ENCODE results near the gene CD8A. TPM values are rescaled to one million over a fixed set of nuclear protein-coding genes. Genes with fewer than 3 reads are reported as not detected.

CD8A gene
- total and polyA plus RNA-seq, 8 donors, result 0.53 to 9.1 (median 1.0) TPM

DNA sequence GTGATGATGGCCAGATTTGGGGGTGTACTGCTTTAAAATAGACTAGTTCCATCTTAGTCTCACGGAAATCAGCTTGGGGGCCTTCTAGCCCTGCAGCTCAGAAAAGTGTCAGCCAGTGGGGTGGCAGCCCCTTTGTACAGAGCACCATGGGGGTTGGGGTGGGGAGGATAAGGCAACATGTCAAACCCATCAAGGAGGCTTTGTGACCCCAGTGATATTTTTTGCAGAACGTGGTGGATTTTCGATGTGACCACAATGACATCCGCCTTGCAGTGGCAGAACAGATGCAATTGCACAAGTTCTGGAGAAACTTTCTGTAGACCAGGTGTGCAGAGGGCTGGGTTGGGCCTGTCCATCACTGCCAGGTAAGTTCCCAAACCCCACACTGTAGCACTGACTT lies 3.0 kb upstream of the CD8A start:
- Histone ChIP-seq H3K36me3 (no peaks in the 10 kb centered on the region), H3K4me1 (peaks cover 19 to 28% of the 10 kb centered on the region in 2 donors), H3K27ac (no peak overlapping the region), H3K27me3 (peaks cover 44 to 52% of the 10 kb centered on the region in 2 donors), H3K9me3 (peaks cover 0 to 23% of the 10 kb centered on the region in 2 donors), H3K4me3 (no peak overlapping the region)
- intact Hi-C loops (cut with DNase I), result no loop called here
- ATAC-seq (no peak), DNase-seq (no peak)
- no peak for TF ChIP-seq CTCF (IDR thresholded peaks at IDR 0.05)

GRCh38 chr2:86791573-86791972 lies 860 bp upstream of the CD8A start:
- Histone ChIP-seq H3K36me3 (no peaks in the 10 kb centered on the region), H3K9me3 (peaks cover 0 to 12% of the 10 kb centered on the region in 2 donors), H3K4me3 (peak overlapping the region in 1 of 2 donors; percentile 22), H3K27me3 (peaks cover 53 to 69% of the 10 kb centered on the region in 2 donors), H3K27ac (no peak overlapping the region), H3K4me1 (peaks cover 19 to 30% of the 10 kb centered on the region in 2 donors)
- no peak for TF ChIP-seq CTCF (IDR thresholded peaks at IDR 0.05)
- intact Hi-C loops (cut with DNase I), result no loop called here
- DNase-seq (no peak), ATAC-seq (no peak)

GRCh38 chr2:86790134-86790675 lies 508 bp downstream of the CD8A start:
- Histone ChIP-seq H3K27ac (peak overlapping the region in 1 of 2 donors; percentile 28), H3K9me3 (no peaks in the 10 kb centered on the region), H3K4me1 (peaks cover 19 to 30% of the 10 kb centered on the region in 2 donors), H3K27me3 (peaks cover 53 to 75% of the 10 kb centered on the region in 2 donors), H3K4me3 (peak overlapping the region in 1 of 2 donors; percentile 22), H3K36me3 (no peaks in the 10 kb centered on the region)
- TF ChIP-seq CTCF (IDR thresholded peaks at IDR 0.05), result no peak
- DNase-seq (no peak), ATAC-seq (peak; percentile 46)
- intact Hi-C loops (cut with DNase I), result no loop called here

- intact Hi-C loops (cut with DNase I), result no loop called here
- Histone ChIP-seq H3K36me3 (no peaks in the 10 kb centered on the region), H3K4me3 (peak overlapping the region in 1 of 2 donors; percentile 22), H3K9me3 (no peaks in the 10 kb centered on the region), H3K27me3 (peaks cover 53 to 75% of the 10 kb centered on the region in 2 donors), H3K4me1 (peaks cover 19 to 30% of the 10 kb centered on the region in 2 donors), H3K27ac (no peak overlapping the region)
- no peak for DNase-seq
- no peak for TF ChIP-seq CTCF (IDR thresholded peaks at IDR 0.05)
- no peak for ATAC-seq
Observed at GRCh38 chr2:86789687-86790133, 1.0 kb downstream of the CD8A start.

- DNase-seq (no peak), ATAC-seq (no peak)
- peak overlapping the region in 1 of 2 donors; percentile 22 for H3K4me3 ChIP-seq
- peaks cover 53 to 75% of the 10 kb centered on the region in 2 donors for H3K27me3 ChIP-seq
- H3K9me3 ChIP-seq, result no peaks in the 10 kb centered on the region
- H3K36me3 ChIP-seq, result no peaks in the 10 kb centered on the region
- peaks cover 19 to 30% of the 10 kb centered on the region in 2 donors for H3K4me1 ChIP-seq
- TF ChIP-seq CTCF (IDR thresholded peaks at IDR 0.05), result no peak
- no peak overlapping the region for H3K27ac ChIP-seq
- intact Hi-C loops (cut with DNase I), result no loop called here
Observed at GRCh38 chr2:86788881-86789686, 1.6 kb downstream of the CD8A start.
